ENCODE data around the gene TMEM238.
A peak's percentile ranks its signal among the peaks of the same experiment; 100 is the strongest.

The TMEM238 gene

GRCh38 chr19:55376241-55376933, 7.7 kb downstream of the TMEM238 start, which contains the start of gene TMEM190:
Gene TMEM190, plus strand, starts transcription at chr19:55376826. Its CDS starts 28 bp downstream, at chr19:55376854.
- no peak for DNase-seq

GRCh38 chr19:55373993-55374757, 9.9 kb downstream of the TMEM238 start:
- no peak for DNase-seq

GRCh38 chr19:55373306-55373992, 10.6 kb downstream of the TMEM238 start:
- DNase-seq = no peak

GRCh38 chr19:55372316-55373081, 11.6 kb downstream of the TMEM238 start:
- DNase-seq = no peak

- DNase-seq = no peak
Measured at GRCh38 chr19:55370305-55370988, 13.6 kb downstream of the TMEM238 start, which contains the start of gene IL11. Gene IL11, minus strand, starts transcription at chr19:55370463. Its CDS starts 153 bp downstream, at chr19:55370310.

GRCh38 chr19:55369653-55370304, 14.3 kb downstream of the TMEM238 start:
- no peak for DNase-seq

- no peak for DNase-seq
Measured at GRCh38 chr19:55368701-55369563, 15.2 kb downstream of the TMEM238 start.

GRCh38 chr19:55368106-55368505, 16.0 kb downstream of the TMEM238 start:
- DNase-seq = peak; percentile 52

- DNase-seq = no peak
Measured at GRCh38 chr19:55366790-55367189, 17.3 kb downstream of the TMEM238 start.

GRCh38 chr19:55365964-55366363, 18.1 kb downstream of the TMEM238 start:
- no peak for DNase-seq

GRCh38 chr19:55365245-55365644, 18.8 kb downstream of the TMEM238 start:
- no peak for DNase-seq

- DNase-seq = no peak
Measured at GRCh38 chr19:55362990-55363716, 20.9 kb downstream of the TMEM238 start, which contains the start of gene GARIN5B. Gene GARIN5B, minus strand, starts transcription at chr19:55363260. Its CDS starts 194 bp downstream, at chr19:55363066.

- no peak for DNase-seq
Measured at GRCh38 chr19:55362174-55362989, 21.7 kb downstream of the TMEM238 start.

- no peak for DNase-seq
Measured at GRCh38 chr19:55360902-55361301, 23.2 kb downstream of the TMEM238 start.

- DNase-seq = no peak
Measured at GRCh38 chr19:55358943-55359908, 24.9 kb downstream of the TMEM238 start.

- no peak for DNase-seq
Measured at GRCh38 chr19:55358493-55358892, 25.6 kb downstream of the TMEM238 start.

GRCh38 chr19:55355213-55355821, 28.8 kb downstream of the TMEM238 start:
- DNase-seq = no peak

Data from activated CD8-positive, alpha-beta memory T cell treated with anti-CD3 and anti-CD28 coated beads, Interleukin-2, amount 50 U/mL, for 48 hours (primary cell).